NCI-H2081 (cell line): Measurements from ENCODE around the gene ZBTB47.

Experiments used
- DNase-seq, 2 experiments: peaks; one replicate each; lab custom pipeline; 2025; lab: John Stamatoyannopoulos, UW

ZBTB47 gene

GRCh38 chr3:42653560-42654330 is at the start of gene ZBTB47:
Gene ZBTB47, plus strand, starts transcription at chr3:42653697. Its CDS starts 4,659 bp downstream, at chr3:42658356.
- no peak for DNase-seq

GRCh38 chr3:42605546-42606173 is 47.8 kb upstream of the ZBTB47 start:
- DNase-seq: no peak

GRCh38 chr3:42608581-42608980 is 44.9 kb upstream of the ZBTB47 start:
- no peak for DNase-seq

GRCh38 chr3:42610976-42611375 is 42.5 kb upstream of the ZBTB47 start:
- no peak for DNase-seq

- no peak for DNase-seq
These were observed 41.3 kb upstream of the ZBTB47 start for GRCh38 chr3:42612217-42612616.

GRCh38 chr3:42612928-42613327 is 40.6 kb upstream of the ZBTB47 start:
- no peak for DNase-seq

GRCh38 chr3:42613462-42613861 is 40.0 kb upstream of the ZBTB47 start:
- no peak for DNase-seq

- DNase-seq: no peak
These were observed 21.9 kb upstream of the ZBTB47 start for GRCh38 chr3:42631620-42632019.

- DNase-seq: no peak
These were observed 21.4 kb upstream of the ZBTB47 start for GRCh38 chr3:42632146-42632545.

GRCh38 chr3:42633544-42633943 is 20.0 kb upstream of the ZBTB47 start:
- DNase-seq: no peak

- no peak for DNase-seq
These were observed 18.4 kb upstream of the ZBTB47 start for GRCh38 chr3:42635111-42635510.

GRCh38 chr3:42637001-42637400 is 16.5 kb upstream of the ZBTB47 start:
- no peak for DNase-seq

GRCh38 chr3:42638339-42638842 is 15.1 kb upstream of the ZBTB47 start:
- no peak for DNase-seq

- DNase-seq: no peak
These were observed 14.3 kb upstream of the ZBTB47 start for GRCh38 chr3:42639192-42639591.

- no peak for DNase-seq
These were observed 13.4 kb upstream of the ZBTB47 start for GRCh38 chr3:42640129-42640528.

GRCh38 chr3:42640771-42641370 is 12.6 kb upstream of the ZBTB47 start:
- no peak for DNase-seq

- no peak for DNase-seq
These were observed 5.6 kb upstream of the ZBTB47 start for GRCh38 chr3:42647821-42648459.

GRCh38 chr3:42649006-42649405 is 4.5 kb upstream of the ZBTB47 start:
- no peak for DNase-seq

GRCh38 chr3:42649783-42650182 is 3.7 kb upstream of the ZBTB47 start:
- no peak for DNase-seq

GRCh38 chr3:42651248-42652091 is 2.0 kb upstream of the ZBTB47 start:
- DNase-seq: no peak

- no peak for DNase-seq
These were observed 1.3 kb upstream of the ZBTB47 start for GRCh38 chr3:42652251-42652610.
